Left hindlimb (tissue), 1 donor: ENCODE measurements around the gene KDM3B.
A peak's percentile ranks its signal among the peaks of the same experiment; 100 is the strongest.
"Not testable (repeated sequence)": the region's sequence is repeated elsewhere in the genome, so short reads cannot be mapped to it uniquely, and the experiment has no call there.

Experiments used
- DNase-seq: peaks from one replicate; pipeline ENCODE4 v3.0.0-alpha.2; 2018

Gene KDM3B

DNA sequence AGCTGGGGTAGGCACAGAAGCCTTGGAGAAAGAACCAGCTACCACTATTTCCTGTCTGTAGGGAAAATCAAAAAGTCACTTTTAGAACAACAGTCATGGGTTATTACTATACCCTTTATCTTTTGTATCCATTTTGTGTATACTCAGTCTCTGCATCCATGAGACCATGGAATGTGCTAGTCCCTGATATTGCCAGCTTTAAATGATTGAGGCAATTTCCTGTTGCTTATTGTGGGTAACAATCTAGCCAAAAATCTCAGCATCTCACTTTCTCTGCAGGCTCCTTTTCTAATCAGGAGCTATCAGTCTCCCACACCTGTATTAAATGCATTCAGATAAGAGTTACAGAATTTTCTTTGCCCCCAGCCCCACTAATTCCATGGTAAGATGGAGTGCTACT, 968 bp upstream of the KDM3B start:
- no peak for DNase-seq

GRCh38 chr5:138352722-138353559, 456 bp downstream of the KDM3B start:
- DNase-seq = peak; percentile 82

DNA sequence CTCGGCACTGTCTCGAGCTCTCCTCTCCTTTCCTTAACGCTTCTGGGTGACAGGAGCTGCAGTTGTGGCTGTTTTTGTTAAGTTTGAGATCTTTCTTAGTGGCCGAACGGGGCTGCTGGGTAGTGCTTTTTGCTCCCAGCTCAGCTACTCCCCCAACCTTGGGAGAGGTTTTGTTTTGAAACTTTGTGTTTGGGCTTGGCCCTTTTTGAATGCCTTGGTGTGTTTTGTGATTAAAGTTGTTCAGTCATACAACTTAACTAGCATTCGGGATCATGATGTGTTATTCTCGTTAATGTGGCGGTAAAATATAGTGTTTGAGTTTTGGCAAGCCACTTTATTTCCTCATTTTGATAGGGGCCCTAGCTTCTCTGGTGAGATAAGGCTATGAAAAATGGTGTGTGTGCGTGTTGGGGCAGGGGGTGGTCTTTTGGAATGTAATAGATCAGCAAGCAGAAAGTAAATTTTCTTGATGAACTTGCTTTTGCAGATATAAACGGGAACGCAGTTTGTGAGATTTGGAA, 1.1 kb downstream of the KDM3B start:
- DNase-seq = no peak

- DNase-seq = no peak
These were observed 1.9 kb downstream of the KDM3B start for GRCh38 chr5:138354387-138354786.

GRCh38 chr5:138354926-138355378, 2.5 kb downstream of the KDM3B start:
- DNase-seq = no peak

DNA sequence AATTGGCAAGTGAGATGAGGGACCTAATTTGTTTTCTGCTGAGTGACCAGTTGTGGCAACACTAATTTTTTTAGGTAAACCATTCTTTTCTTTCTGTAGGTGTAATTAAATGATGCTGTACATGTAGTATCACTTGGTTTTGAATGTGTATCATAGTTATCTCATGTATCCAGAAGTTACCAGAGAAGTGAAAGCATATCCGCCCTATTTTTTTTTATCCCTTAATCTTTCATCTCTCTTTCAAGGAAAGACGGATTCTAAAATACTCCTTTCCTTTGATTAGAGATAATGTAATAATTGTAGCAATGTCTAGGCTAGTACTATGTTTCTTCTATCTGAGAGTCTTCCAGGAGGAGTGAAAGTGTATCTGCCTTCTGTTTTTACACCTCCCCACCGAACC, 7.1 kb downstream of the KDM3B start:
- no peak for DNase-seq

GRCh38 chr5:138360941-138361452, 8.5 kb downstream of the KDM3B start:
- no peak for DNase-seq

DNA sequence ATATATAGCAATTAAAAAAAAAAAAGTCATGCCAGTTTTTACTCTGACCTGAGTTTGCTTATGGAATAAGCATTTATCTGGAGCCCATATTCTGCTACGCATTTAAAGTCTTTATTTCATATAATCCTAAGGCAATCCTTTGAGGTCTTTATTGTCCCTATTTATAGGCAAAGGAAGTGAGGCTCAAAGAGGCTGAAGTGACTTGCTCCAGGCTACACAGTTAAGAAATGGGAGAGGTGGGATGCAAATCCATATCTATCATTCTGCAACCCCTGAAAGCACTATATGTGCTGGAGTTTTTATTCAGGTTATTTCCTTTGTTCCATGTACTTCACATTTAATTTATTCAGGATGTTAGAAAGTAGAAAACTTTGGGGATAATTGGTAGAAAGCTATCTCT, 12.1 kb downstream of the KDM3B start:
- no peak for DNase-seq

DNA sequence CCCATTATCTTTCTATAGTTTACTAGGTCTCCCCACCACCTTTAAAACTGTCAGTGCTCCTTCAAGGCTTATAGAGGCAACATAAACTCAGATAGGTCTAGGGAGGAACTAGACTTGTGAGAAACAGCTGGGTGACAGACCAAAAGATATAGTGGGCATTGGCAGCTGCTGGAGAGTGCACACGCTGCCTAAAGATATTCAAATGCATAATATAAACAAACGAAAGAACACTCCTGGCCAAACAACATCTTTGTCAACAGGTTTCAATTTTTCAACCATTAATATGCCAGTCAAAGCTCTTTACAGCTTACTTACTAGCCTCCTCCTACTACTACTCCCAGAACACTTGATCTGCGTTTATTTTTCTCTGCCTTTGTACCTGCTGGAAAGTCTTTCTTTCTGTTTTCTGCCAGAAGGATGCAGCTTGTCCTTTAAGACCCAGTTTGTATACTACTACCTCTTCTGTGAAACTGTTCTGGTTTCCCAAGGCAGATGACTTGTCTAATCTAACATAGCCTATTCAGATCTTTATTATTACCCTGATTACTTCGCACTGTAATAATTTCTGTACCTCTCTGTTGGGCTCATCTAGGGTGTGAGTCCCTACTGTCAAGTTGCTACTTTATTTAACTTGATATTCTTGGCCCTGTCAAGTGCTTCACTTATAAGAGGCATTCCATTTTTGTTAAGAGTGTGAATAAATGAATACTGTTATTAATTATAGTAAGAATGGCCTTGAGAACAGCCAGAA, 14.3 kb downstream of the KDM3B start:
- no peak for DNase-seq

DNA sequence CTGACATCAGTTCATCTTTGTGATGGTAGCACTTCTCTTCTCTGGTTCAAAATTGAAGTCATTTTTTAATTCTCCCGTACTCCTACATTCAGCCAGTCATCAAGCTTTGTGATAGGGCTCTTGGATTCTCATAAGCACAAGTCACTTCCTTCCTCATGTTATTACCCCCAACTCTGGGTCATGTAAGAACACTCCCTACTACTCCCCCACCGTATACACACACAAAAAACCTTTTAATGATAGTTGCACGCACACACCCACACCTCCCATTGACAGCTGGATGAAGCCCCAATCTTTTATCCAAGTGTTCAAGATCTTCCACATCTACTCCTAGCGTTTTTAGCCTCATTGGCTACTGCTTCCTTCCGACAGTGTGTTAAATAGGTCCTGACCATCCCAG, 16.8 kb downstream of the KDM3B start:
- no peak for DNase-seq

DNA sequence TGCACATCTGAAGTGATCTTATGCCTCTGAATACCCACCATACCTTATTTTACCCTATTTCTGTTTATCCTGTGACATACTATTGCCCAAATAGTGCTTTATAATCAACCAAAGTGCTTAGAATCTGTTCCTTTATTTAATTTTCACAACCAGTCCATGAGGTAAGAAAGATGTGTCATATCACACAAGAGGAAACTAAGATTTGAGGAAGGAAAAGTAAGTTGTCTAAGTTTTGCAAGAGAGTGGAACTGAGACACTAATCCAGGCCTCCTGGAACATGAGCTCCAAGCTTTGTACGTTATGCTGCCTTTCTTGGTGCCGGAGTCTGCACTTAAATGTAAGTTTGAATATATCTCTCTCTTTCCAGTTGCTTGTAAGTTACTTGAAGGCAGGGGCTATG, 17.2 kb downstream of the KDM3B start:
- DNase-seq = no peak

DNA sequence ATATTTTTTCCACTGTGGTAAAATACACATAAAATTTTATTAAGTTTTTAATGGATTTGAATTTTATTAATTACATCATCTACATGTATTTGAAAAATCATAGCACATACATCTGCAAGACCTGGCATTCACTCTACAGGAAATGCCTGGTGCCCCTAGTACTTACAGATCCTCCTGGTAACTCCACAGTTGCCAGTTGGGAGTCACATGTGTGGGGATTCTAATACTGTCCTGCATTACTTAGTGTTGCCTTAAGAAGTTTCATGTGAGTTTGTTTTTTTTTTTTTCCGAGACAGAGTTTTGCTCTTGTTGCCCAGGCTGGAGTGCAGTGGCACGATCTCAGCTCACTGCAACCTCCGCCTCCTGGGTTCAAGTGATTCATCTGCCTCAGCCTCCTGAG, 18.1 kb downstream of the KDM3B start:
- DNase-seq = no peak

DNA sequence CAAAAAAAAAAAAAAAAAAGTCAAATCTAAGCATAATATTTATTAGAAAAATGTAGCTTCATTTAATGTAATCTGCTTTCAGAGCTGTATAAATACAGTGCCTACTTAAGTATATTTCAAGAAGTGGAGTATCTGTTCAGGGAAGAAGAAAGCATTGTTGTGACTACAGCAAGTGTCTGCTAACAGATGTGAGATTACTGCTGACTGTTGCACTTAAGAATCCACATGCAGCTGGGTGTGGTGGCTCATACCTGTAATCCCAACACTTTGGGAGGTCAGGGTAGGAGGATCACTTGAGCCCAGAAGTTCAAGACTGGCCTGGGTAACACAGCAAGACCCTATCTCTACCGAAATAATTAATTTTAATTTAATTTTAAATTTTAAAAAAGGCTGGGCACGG, 19.0 kb downstream of the KDM3B start:
- no peak for DNase-seq

GRCh38 chr5:138372225-138372624, 19.7 kb downstream of the KDM3B start:
- DNase-seq = no peak

DNA sequence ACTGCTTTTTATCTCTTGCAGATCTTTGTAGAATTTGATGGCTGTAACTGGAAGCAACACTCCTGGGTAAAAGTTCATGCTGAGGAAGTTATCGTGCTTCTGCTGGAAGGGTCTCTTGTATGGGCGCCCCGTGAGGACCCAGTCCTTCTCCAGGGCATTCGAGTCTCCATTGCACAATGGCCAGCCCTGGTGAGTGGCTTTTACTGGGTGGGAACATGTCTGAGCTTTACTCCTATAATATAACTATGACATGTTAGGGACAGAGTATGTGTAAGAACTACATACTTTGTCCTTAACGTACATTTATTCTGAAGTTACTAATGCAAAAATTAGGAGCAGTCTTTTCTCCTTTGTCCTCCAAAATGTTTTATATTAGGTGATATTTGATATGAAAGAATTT, 20.2 kb downstream of the KDM3B start:
- no peak for DNase-seq

GRCh38 chr5:138382347-138382746, 29.9 kb downstream of the KDM3B start:
- DNase-seq = no peak

DNA sequence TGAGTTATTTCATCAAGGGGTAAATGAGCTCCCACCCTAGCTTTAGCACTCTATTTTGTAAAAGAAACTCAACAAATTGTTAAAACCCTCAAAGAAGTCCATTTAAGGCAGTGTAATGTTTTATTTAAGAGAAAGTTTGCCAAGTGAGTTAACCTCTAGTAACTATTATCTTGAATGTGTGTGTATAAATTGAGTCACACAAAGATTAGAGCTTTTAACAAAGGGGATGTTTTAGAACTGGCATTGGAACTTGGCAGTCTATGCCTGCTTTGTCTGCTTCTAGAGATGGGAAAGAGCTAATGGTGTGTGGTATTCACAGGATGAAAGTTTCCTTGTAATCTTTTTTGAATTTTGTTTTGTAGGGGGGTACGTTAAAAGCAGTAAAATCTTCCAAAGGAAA, 33.2 kb downstream of the KDM3B start:
- DNase-seq = no peak

DNA sequence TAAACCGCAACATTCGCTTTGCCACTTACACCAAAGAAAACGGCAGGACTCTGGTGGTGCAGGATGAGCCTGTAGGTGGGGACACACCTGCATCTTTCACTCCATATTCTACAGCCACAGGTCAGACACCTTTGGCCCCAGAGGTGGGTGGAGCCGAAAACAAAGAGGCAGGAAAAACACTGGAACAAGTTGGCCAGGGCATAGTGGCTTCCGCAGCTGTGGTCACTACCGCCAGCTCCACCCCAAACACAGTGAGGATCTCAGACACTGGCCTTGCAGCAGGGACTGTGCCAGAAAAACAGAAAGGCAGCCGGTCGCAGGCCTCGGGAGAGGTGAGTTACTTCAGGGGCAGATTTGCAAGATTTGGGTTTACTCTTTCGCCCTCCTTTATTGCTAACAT, 33.8 kb downstream of the KDM3B start:
- DNase-seq = no peak

GRCh38 chr5:138389332-138389731, 36.8 kb downstream of the KDM3B start:
- no peak for DNase-seq

- not testable (repeated sequence) for DNase-seq
These were observed 37.4 kb downstream of the KDM3B start for GRCh38 chr5:138389911-138390310.

- peak; percentile 56 for DNase-seq
These were observed 39.4 kb downstream of the KDM3B start for GRCh38 chr5:138391859-138392386.

DNA sequence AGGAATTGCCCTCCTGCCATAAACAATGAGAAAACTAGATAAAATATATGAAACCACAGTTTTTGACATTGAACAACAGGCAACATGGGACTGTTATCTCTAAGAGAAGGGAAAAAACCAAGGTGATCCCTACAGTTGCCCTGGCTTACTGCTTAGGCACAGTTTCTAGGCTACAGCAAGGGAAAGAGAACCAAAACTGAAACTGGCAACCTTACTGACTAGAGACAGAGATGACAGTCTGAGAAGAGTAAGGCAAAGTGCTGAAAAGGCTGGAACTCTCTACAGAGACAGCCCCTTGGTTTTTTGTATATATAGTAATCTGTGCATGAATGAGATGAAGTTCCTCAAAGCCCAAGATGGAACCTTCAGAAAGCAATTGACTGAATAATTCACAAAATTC, 50.2 kb downstream of the KDM3B start:
- DNase-seq = no peak

- no peak for DNase-seq
These were observed 55.5 kb downstream of the KDM3B start for GRCh38 chr5:138408023-138408422.
